ENCODE results near the gene KIR3DL1.
"Not testable (repeated sequence)": the region's sequence is repeated elsewhere in the genome, so short reads cannot be mapped to it uniquely, and the experiment has no call there.

Gene KIR3DL1

GRCh38 chr19:54788154-54788553, 28.1 kb upstream of the KIR3DL1 start:
- H3K4me3 ChIP-seq (ENCODE audit: low read length); H3K27me3 ChIP-seq (ENCODE audit: control insufficient read depth, insufficient read depth, low read length); H3K36me3 ChIP-seq (ENCODE audit: control insufficient read depth, low read depth, low read length); H3K4me1 ChIP-seq (ENCODE audit: control insufficient read depth, low read depth, low read length); H3K9ac ChIP-seq (ENCODE audit: low read length); H3K27ac ChIP-seq (ENCODE audit: low read length): not testable (repeated sequence)
- H3K9me3 ChIP-seq (ENCODE audit: control insufficient read depth, low read depth, low read length) = peaks cover 51% of the 10 kb centered on the region

- no peak overlapping the region for H3K27ac ChIP-seq (ENCODE audit: low read length)
- H3K9ac ChIP-seq (ENCODE audit: low read length) = no peak overlapping the region
- no peaks in the 10 kb centered on the region for H3K4me1 ChIP-seq (ENCODE audit: control insufficient read depth, low read depth, low read length)
- H3K27me3 ChIP-seq (ENCODE audit: control insufficient read depth, insufficient read depth, low read length) = no peaks in the 10 kb centered on the region
- no peaks in the 10 kb centered on the region for H3K36me3 ChIP-seq (ENCODE audit: control insufficient read depth, low read depth, low read length)
- peaks cover 55% of the 10 kb centered on the region for H3K9me3 ChIP-seq (ENCODE audit: control insufficient read depth, low read depth, low read length)
- H3K4me3 ChIP-seq (ENCODE audit: low read length) = no peak overlapping the region
Observed at GRCh38 chr19:54790711-54791110, 25.6 kb upstream of the KIR3DL1 start.

- no peaks in the 10 kb centered on the region for H3K36me3 ChIP-seq (ENCODE audit: control insufficient read depth, low read depth, low read length)
- H3K9ac ChIP-seq (ENCODE audit: low read length) = no peak overlapping the region
- no peaks in the 10 kb centered on the region for H3K27me3 ChIP-seq (ENCODE audit: control insufficient read depth, insufficient read depth, low read length)
- H3K4me3 ChIP-seq (ENCODE audit: low read length) = no peak overlapping the region
- H3K9me3 ChIP-seq (ENCODE audit: control insufficient read depth, low read depth, low read length) = peaks cover 57% of the 10 kb centered on the region
- no peak overlapping the region for H3K27ac ChIP-seq (ENCODE audit: low read length)
- no peaks in the 10 kb centered on the region for H3K4me1 ChIP-seq (ENCODE audit: control insufficient read depth, low read depth, low read length)
Observed at GRCh38 chr19:54791476-54791875, 24.8 kb upstream of the KIR3DL1 start.

- Histone ChIP-seq H3K27me3 (ENCODE audit: control insufficient read depth, insufficient read depth, low read length) (no peaks in the 10 kb centered on the region), H3K9me3 (ENCODE audit: control insufficient read depth, low read depth, low read length) (peaks cover 60% of the 10 kb centered on the region), H3K27ac (ENCODE audit: low read length) (no peak overlapping the region), H3K4me3 (ENCODE audit: low read length) (no peak overlapping the region), H3K36me3 (ENCODE audit: control insufficient read depth, low read depth, low read length) (no peaks in the 10 kb centered on the region), H3K9ac (ENCODE audit: low read length) (no peak overlapping the region), H3K4me1 (ENCODE audit: control insufficient read depth, low read depth, low read length) (no peaks in the 10 kb centered on the region)
Observed at GRCh38 chr19:54792814-54793213, 23.5 kb upstream of the KIR3DL1 start.

- H3K9ac ChIP-seq (ENCODE audit: low read length) = no peak overlapping the region
- no peak overlapping the region for H3K27ac ChIP-seq (ENCODE audit: low read length)
- peaks cover 69% of the 10 kb centered on the region for H3K9me3 ChIP-seq (ENCODE audit: control insufficient read depth, low read depth, low read length)
- H3K27me3 ChIP-seq (ENCODE audit: control insufficient read depth, insufficient read depth, low read length) = no peaks in the 10 kb centered on the region
- no peak overlapping the region for H3K4me3 ChIP-seq (ENCODE audit: low read length)
- H3K36me3 ChIP-seq (ENCODE audit: control insufficient read depth, low read depth, low read length) = no peaks in the 10 kb centered on the region
- no peaks in the 10 kb centered on the region for H3K4me1 ChIP-seq (ENCODE audit: control insufficient read depth, low read depth, low read length)
Observed at GRCh38 chr19:54795758-54796157, 20.5 kb upstream of the KIR3DL1 start.

GRCh38 chr19:54803410-54803809, 12.9 kb upstream of the KIR3DL1 start, which contains the start of gene KIR2DL4:
Gene KIR2DL4 (plus strand): TSS chr19:54803610. CDS start chr19:54803652, 42 bp downstream.
- no peaks in the 10 kb centered on the region for H3K27me3 ChIP-seq (ENCODE audit: control insufficient read depth, insufficient read depth, low read length)

GRCh38 chr19:54804101-54804500, 12.2 kb upstream of the KIR3DL1 start:
- Histone ChIP-seq H3K4me3 (ENCODE audit: low read length) (no peak overlapping the region), H3K4me1 (ENCODE audit: control insufficient read depth, low read depth, low read length) (no peaks in the 10 kb centered on the region), H3K9me3 (ENCODE audit: control insufficient read depth, low read depth, low read length) (peaks cover 74% of the 10 kb centered on the region), H3K27ac (ENCODE audit: low read length) (no peak overlapping the region), H3K9ac (ENCODE audit: low read length) (no peak overlapping the region), H3K36me3 (ENCODE audit: control insufficient read depth, low read depth, low read length) (no peaks in the 10 kb centered on the region), H3K27me3 (ENCODE audit: control insufficient read depth, insufficient read depth, low read length) (no peaks in the 10 kb centered on the region)

More at GRCh38 chr19:54803410-54803809, 12.9 kb upstream of the KIR3DL1 start, which contains the start of gene KIR2DL4:
- Histone ChIP-seq H3K36me3 (ENCODE audit: control insufficient read depth, low read depth, low read length) (no peaks in the 10 kb centered on the region), H3K4me1 (ENCODE audit: control insufficient read depth, low read depth, low read length) (no peaks in the 10 kb centered on the region), H3K9me3 (ENCODE audit: control insufficient read depth, low read depth, low read length) (peaks cover 77% of the 10 kb centered on the region), H3K9ac (ENCODE audit: low read length) (no peak within 1 kb of the TSS), H3K4me3 (ENCODE audit: low read length) (no peak within 1 kb of the TSS), H3K27ac (ENCODE audit: low read length) (no peak within 1 kb of the TSS)

- Histone ChIP-seq H3K9ac (ENCODE audit: low read length) (no peak overlapping the region), H3K27me3 (ENCODE audit: control insufficient read depth, insufficient read depth, low read length) (no peaks in the 10 kb centered on the region), H3K4me3 (ENCODE audit: low read length) (no peak overlapping the region), H3K9me3 (ENCODE audit: control insufficient read depth, low read depth, low read length) (peaks cover 75% of the 10 kb centered on the region), H3K27ac (ENCODE audit: low read length) (no peak overlapping the region), H3K4me1 (ENCODE audit: control insufficient read depth, low read depth, low read length) (no peaks in the 10 kb centered on the region), H3K36me3 (ENCODE audit: control insufficient read depth, low read depth, low read length) (no peaks in the 10 kb centered on the region)
Observed at GRCh38 chr19:54804571-54804970, 11.7 kb upstream of the KIR3DL1 start.

- no peaks in the 10 kb centered on the region for H3K36me3 ChIP-seq (ENCODE audit: control insufficient read depth, low read depth, low read length)
- no peaks in the 10 kb centered on the region for H3K4me1 ChIP-seq (ENCODE audit: control insufficient read depth, low read depth, low read length)
- no peaks in the 10 kb centered on the region for H3K27me3 ChIP-seq (ENCODE audit: control insufficient read depth, insufficient read depth, low read length)
- H3K9ac ChIP-seq (ENCODE audit: low read length) = no peak overlapping the region
- H3K27ac ChIP-seq (ENCODE audit: low read length) = no peak overlapping the region
- H3K9me3 ChIP-seq (ENCODE audit: control insufficient read depth, low read depth, low read length) = peaks cover 66% of the 10 kb centered on the region
- H3K4me3 ChIP-seq (ENCODE audit: low read length) = no peak overlapping the region
Observed at GRCh38 chr19:54805665-54806515, 10.4 kb upstream of the KIR3DL1 start.

- Histone ChIP-seq H3K36me3 (ENCODE audit: control insufficient read depth, low read depth, low read length) (no peaks in the 10 kb centered on the region), H3K4me1 (ENCODE audit: control insufficient read depth, low read depth, low read length) (no peaks in the 10 kb centered on the region), H3K9ac (ENCODE audit: low read length) (no peak overlapping the region), H3K27ac (ENCODE audit: low read length) (no peak overlapping the region), H3K27me3 (ENCODE audit: control insufficient read depth, insufficient read depth, low read length) (no peaks in the 10 kb centered on the region), H3K4me3 (ENCODE audit: low read length) (no peak overlapping the region), H3K9me3 (ENCODE audit: control insufficient read depth, low read depth, low read length) (peaks cover 60% of the 10 kb centered on the region)
Observed at GRCh38 chr19:54806516-54806838, 9.8 kb upstream of the KIR3DL1 start.

GRCh38 chr19:54814571-54814970, 1.7 kb upstream of the KIR3DL1 start:
- not testable (repeated sequence) for H3K9ac ChIP-seq (ENCODE audit: low read length); H3K27me3 ChIP-seq (ENCODE audit: control insufficient read depth, insufficient read depth, low read length); H3K36me3 ChIP-seq (ENCODE audit: control insufficient read depth, low read depth, low read length); H3K4me1 ChIP-seq (ENCODE audit: control insufficient read depth, low read depth, low read length); H3K4me3 ChIP-seq (ENCODE audit: low read length); H3K27ac ChIP-seq (ENCODE audit: low read length)
- H3K9me3 ChIP-seq (ENCODE audit: control insufficient read depth, low read depth, low read length) = peaks cover 46% of the 10 kb centered on the region

Measured in iPS-18a (cell line).